ENCODE data around the gene LRRC4B. TPM values are rescaled to one million over a fixed set of nuclear protein-coding genes. Genes with fewer than 3 reads are reported as not detected.

The LRRC4B gene
- total and polyA plus RNA-seq, 2 of the 13 experiments (the other 11 are each of a cell fraction or from before 2014, with no cell fraction given) = not detected

DNA sequence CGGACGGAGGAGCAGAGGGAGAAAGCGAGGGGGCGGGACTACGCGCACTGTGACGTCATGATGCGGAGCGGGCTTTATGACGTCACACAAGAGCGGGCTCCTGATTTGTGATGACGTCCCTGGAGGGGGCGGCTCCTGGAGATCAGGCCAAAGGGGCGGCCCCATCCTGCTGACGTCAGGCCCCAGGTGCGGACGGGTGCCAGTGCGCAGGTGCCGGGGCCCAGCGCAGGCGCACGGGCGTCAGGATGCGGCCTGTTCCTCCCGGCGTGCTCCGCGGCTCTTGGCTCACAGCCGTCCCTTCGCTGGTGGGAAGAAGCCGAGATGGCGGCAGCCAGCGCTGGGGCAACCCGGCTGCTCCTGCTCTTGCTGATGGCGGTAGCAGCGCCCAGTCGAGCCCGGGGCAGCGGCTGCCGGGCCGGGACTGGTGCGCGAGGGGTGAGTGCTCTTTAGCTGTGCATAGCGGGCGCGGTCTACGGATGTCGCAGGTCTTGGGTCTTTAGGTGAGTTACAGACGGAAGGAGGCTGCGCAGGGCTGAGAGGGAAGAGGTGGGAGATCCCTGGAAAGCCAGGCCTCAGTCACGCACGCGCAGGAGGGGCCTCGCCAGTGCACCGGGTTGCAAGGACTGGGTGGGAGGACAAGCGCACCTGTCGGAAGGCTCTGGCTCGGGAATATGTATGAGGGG is 91.9 kb downstream of the LRRC4B start, which contains the start of the genes EMC10 and GARIN5A (continued):
- TF ChIP-seq, protein P1, sequence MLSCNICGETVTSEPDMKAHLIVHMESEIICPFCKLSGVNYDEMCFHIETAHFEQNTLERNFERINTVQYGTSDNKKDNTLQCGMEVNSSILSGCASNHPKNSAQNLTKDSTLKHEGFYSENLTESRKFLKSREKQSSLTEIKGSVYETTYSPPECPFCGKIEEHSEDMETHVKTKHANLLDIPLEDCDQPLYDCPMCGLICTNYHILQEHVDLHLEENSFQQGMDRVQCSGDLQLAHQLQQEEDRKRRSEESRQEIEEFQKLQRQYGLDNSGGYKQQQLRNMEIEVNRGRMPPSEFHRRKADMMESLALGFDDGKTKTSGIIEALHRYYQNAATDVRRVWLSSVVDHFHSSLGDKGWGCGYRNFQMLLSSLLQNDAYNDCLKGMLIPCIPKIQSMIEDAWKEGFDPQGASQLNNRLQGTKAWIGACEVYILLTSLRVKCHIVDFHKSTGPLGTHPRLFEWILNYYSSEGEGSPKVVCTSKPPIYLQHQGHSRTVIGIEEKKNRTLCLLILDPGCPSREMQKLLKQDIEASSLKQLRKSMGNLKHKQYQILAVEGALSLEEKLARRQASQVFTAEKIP (CRISPR knock-in tag; IDR thresholded peaks at IDR 0.05; ENCODE audit: borderline replicate concordance) = no peak

DNA sequence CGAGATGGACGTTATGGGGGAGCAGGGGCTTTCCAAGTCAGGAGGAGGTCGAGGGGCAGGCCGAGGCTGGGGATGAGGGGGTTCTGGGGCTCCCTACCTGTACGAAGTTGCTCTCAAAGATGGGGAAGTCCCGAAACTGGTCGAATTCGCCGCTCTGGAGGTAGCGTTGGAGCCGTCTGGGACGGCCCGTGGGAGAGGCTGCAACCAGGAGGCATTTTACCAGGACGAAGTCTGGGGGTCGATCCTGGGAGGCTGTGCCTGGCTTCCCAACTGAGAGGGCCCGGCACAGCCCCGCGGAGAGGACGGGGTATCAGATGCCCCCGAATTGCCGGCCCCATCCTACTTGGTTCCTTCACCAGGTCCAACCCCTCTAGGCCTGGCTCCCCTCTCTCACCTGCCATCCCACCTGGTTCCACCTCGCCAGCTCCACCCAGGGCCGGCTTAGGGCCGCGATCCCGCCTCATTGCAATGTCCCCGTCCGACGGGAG is 92.5 kb downstream of the LRRC4B start:
- intact Hi-C loops (cut with micrococcal nuclease; ENCODE audit: unreplicated experiment) = no loop called here
- in situ Hi-C loops (cut with HindIII; ENCODE audit: extremely low pct_ligation_motif_present, low pct_unique_long_range_greater_than_20kb) = no loop called here
- no peaks in the 10 kb centered on the region for H3K36me3 ChIP-seq (replicated peaks in 1 of 2; ENCODE audit: control insufficient read depth in 1 of 2, insufficient read depth in 2 of 2, low read length in 2 of 2)
- H3K27me3 ChIP-seq (ENCODE audit: control insufficient read depth in 1 of 2, insufficient read depth in 2 of 2, low read length in 2 of 2) = peaks cover under 1 to 4% of the 10 kb centered on the region in 2 experiments; a peak in 3 of 5 replicates
- H3K4me2 ChIP-seq (ENCODE audit: low read depth, low read length) = no peak overlapping the region
- ATAC-seq (no peak), FAIRE-seq (no peak), DNase-seq (ENCODE audit: low spot score) (no peak)
- BruUV-seq (replicated peaks) = no TSS peak
- no peaks in the 10 kb centered on the region for H4K20me1 ChIP-seq (ENCODE audit: insufficient read depth, low read length)
- ChIA-PET CTCF (ENCODE audit: low intra/inter-chr PET ratio, low total read pairs) (interaction anchor here (1.4 kb wide), 1 partner anchor 107 kb away, joined by 4 read pairs; no protein-coding TSS in a partner anchor), POLR2A (no interaction called here)
- H2AFZ ChIP-seq (ENCODE audit: low read length) = no peak overlapping the region
- 57% methylated on average over 21 of the region's 29 CpGs for WGBS (ENCODE audit: low lambda C conversion rate)
- H3K4me1 ChIP-seq (ENCODE audit: insufficient read depth, low read length) = no peaks in the 10 kb centered on the region
- no peaks in the 10 kb centered on the region for H3K9me3 ChIP-seq (ENCODE audit: low read length)
- no peak overlapping the region for H3K27ac ChIP-seq (ENCODE audit: extremely low read length, insufficient read depth, low read length)
- H3K9ac ChIP-seq (ENCODE audit: insufficient read depth, low read depth, low read length) = no peak overlapping the region
- TF ChIP-seq ZNF879 (CRISPR knock-in tag; IDR thresholded peaks at IDR 0.05) = no peak
- TF ChIP-seq FOSL1 (CRISPR knock-in tag; IDR thresholded peaks at IDR 0.05; ENCODE audit: borderline replicate concordance) = no peak
- TF ChIP-seq ZMAT3 (CRISPR knock-in tag; conservative IDR thresholded peaks at IDR 0.05) = no peak
- TF ChIP-seq HCFC1 (IDR thresholded peaks at IDR 0.05; ENCODE audit: low read depth, low read length) = no peak
- TF ChIP-seq MTA3 (CRISPR knock-in tag; IDR thresholded peaks at IDR 0.05) = no peak
- TF ChIP-seq ZSCAN12 (CRISPR knock-in tag; IDR thresholded peaks at IDR 0.05) = no peak
- no peak for TF ChIP-seq SAP130 (CRISPR knock-in tag; IDR thresholded peaks at IDR 0.05; ENCODE audit: low read depth)
- TF ChIP-seq ZNF749 (CRISPR knock-in tag; IDR thresholded peaks at IDR 0.05; ENCODE audit: borderline replicate concordance) = no peak
- no peak overlapping the region for H3K4me3 ChIP-seq (replicated peaks in 1 of 3; ENCODE audit: insufficient read depth in 1 of 3, low read depth in 2 of 3, low read length in 3 of 3)
- H3K79me2 ChIP-seq (ENCODE audit: insufficient read depth, low read length) = no peaks in the 10 kb centered on the region

Data from HepG2 (cell line).